ENCODE measurements around the gene TCHHL1.
"Not testable (repeated sequence)": the region's sequence is repeated elsewhere in the genome, so short reads cannot be mapped to it uniquely, and the experiment has no call there.

Gene TCHHL1

DNA sequence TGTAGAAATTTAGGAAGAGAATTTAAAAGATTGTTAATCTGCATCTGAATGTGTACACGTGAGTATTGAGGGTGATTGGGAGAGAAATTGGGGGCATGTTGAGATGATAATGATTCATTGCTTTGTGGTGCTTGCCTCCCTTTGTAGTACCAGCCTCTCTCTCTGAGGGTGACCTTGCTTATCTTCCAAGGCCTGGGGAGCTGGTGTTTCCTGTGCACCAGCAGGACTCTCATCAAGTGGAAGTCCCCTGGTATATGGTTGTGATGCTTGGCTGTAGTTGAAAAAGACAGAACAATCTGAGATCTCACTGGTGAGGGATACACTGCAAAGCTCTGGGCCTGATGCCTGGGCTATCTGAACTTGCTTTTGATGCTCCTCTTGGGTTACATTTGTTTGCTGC, 4.0 kb downstream of the TCHHL1 start:
- DNase-seq: no peak

DNA sequence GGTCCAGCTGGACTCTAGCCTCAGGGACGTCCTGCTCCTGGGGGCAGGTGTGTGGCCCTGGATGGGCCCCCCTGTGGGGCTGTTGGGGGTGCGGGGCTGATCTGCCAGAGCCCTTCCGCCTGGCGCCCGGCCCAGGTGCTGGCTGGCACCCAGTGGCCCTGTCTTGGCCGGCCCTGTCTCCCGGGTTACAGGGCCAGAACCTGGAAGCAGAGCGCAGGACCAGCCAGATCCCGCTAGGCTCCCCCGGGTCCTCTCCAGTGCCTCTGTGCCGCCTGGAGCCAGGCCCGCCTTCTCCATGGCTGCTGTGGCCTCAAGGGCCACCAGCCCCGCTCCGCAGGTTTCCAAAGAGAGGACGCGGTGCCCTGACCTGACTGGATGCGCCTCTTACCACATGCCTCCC, 7.8 kb downstream of the TCHHL1 start:
- DNase-seq: not testable (repeated sequence)

DNA sequence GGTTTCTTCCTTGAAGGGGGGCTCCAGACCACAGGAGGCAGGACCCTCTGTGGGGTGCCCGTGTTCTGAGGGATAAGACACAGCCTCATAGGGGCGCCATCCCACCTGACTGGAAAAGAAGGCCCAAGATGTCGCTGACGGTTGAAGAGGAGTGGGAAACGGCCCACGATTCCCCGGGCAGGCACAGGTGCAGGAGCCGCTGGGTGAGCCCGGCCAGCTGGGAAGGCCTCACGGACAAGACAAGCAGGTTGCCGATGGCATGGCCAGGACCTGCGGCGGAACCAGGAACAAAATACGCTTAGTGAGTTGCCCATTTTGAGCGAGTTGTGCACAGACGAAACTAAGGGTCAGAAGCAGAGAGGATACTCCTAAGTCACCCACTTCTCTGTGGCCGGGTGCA, 8.4 kb downstream of the TCHHL1 start:
- DNase-seq: not testable (repeated sequence)

DNA sequence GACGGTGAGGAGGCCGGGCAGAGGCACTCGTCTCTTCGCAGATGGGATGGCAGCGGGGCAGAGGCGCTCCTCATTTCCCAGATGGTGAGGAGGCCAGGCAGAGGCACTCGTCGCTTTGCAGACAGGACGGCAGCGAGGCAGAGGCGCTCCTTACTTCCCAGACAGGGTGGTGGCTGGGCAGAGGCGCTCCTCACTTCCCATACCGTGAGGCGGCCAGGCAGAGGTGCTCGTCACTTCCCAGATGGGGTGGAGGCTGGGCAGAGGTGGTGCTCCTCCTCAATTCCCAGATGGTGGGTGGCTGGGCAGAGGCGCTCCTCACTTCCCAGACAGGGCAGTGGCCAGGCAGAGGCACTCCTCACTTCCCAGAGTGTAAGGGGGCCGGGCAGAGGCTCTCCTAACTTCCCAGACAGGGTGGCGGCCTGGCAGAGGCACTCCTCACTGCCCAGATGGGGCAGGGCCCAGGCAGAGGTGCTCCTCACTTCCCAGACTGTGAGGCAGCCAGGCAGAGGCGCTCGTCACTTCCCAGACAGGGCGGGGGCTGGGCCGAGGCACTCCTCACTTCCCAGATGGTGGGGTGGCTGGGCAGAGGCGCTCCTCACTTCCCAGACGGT, 9.9 kb downstream of the TCHHL1 start:
- no peak for DNase-seq

DNA sequence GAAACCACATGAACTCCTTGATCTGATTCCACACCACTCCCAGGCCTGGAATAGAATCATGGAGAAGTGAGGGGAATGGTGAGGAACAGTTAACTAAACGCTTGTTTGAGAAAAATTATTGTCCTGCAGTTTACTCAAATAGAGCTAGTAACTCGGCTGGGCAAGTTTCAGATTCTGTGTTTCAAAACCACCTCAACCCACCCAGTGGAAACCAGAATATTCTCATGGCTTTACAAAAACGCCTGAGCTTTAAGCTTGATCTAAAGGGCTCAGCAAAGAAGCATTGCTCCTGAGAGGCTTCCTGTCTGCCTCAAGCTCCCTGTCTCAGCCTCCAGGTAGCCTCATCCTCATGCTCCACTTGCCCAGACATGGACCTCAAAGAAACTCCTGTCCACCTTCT, 16.6 kb downstream of the TCHHL1 start:
- DNase-seq: no peak

DNA sequence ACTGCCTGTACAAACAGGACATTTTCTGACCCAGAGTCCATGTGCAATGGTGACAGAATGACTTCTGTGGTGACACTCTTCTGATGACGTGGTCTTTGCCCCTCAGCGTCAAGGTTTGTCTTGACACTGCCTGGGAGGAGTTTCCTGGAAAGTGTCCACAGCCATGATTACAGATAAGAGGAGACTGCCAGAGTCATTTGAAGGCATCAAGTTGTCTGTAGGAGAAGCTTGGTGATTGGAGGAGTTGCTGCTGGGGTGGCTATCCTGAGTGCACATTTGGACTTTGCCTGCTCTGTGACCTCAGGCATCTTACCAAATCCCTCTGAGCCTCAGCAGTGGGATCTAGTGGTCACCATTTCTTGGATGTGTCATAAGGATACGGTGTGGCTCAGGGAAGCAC, 17.7 kb downstream of the TCHHL1 start:
- DNase-seq: no peak

DNA sequence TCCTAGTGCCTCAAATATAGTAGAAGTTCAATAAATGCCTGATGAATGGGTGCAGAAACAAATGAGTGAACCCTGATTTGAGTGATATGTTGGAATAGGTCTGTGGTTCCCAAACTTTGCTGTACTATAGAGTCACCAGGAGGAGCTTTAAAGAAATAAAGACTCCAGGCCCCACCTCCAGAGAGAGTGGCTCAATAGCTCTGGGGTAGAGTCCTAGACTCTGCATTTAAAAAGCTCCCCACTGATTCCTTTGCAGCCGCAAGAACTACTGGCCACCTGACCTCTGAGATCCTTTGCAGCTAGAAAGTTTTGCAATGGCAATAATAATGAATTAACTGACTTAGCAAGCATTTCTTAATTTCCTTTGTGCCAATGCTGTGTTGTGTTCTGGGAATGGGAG, 20.9 kb downstream of the TCHHL1 start:
- no peak for DNase-seq

DNA sequence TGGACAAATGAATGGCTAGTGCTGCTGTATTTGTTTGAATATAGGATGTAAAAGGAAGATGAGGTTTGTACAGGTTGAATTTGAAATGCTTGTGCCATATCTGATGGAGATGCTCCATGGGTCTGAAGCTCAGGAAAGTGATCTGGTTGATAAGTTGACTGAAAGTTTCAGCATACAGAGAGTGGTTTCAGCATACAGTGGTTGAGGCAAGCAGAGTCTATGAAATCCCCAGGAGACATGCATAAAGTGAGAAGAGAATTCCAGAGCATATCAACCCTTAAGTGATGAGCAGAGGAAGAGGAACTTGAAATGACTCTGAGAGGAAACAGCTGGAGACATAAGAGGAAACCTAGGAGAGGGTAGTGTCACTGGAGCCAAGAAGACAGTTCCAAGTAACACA, 21.7 kb downstream of the TCHHL1 start:
- DNase-seq: no peak

DNA sequence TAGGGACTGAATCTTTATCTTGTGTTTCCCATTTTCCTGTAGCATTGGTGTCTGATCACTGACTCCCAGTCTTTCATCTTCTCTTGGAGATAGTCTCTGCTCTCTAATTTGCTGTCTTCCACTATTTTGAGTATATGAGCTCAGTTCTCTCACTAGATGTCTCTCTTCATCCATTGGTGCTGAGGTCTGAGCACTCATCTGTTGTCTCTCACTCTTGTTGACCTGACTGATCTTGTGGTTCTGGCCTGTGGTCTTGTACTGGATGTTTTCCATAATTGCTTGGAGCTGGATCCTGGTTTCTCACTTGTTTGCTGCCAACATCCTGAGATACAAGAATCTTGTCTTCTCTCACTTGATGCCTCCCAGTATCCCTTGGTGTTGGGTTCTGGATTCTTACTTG, 26.9 kb downstream of the TCHHL1 start:
- no peak for DNase-seq

DNA sequence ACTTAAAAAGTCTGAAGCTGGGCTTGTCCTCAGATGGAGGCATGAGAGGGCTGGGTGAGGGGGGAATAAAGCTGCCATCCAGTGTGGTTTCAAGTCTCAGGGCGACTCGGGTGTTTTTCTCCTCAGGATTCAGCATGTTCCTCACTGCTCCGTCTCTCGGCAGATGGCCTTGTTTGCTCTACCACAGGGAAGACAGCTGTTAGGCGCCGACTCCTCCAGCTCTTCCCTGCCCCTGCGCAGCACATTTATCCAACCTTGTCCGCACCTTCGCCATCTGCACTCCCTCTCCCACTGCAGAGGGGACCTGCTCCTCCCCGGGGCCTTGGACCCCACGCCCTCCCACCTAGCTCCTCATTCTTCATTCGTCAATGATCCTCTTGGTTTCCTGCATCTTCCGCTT, 35.5 kb downstream of the TCHHL1 start:
- DNase-seq: no peak

DNA sequence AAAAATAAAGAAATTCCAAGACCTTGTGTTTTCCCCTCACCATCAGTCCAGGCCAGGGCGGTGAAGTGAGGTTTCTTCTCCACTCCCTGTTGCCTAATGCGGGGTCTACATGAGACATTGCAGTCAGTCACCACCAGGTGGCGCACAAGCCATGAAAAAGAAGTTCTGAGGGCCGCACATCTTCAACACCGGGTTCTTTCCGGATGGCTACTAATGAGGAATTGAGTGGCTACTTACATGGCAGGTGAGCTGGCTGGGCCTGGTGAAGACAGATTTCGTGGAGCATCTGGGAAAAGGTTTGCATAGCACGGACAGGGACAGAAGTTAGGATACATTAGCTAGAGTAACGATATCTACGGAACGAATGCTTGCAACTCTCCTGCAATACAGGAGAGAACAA, 36.3 kb downstream of the TCHHL1 start:
- peak; percentile 95 for DNase-seq

DNA sequence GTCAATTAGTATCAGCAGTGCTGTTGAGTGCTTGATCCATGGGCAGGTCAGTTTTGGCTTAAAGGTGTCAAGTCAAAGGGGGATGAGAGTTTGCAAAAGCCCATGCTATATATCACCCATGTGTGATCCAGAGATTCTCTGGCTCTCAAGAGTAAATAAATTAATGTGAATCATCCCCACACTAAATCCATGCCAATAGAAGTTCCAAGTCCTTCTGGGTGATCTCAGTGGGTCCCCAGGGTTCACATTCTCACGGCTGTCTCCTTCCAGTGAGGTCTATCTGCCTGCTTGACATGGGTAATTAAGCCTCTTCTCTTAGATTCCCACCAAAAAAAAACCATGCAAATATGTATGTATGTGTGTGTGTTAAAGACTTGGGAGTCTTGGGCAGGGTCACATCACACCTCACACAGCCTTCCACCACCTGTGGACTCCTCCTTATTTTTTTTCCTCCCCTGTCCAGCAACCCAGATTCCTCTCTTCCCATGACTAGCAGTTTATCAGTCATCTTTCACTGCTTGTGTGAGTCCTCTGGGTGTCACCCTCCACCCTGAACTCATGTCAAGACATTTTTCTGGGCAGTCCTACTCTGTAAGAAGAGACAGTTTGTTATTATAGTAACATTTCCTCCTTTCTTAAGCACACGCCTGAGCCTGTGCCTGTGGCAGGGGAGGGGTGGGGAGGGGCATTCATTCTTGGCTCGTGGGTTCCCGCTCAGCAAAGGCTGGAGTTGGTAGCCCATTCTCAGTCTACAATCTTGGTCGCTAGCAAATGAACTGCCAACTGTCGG, 37.8 kb downstream of the TCHHL1 start:
- DNase-seq: no peak

DNA sequence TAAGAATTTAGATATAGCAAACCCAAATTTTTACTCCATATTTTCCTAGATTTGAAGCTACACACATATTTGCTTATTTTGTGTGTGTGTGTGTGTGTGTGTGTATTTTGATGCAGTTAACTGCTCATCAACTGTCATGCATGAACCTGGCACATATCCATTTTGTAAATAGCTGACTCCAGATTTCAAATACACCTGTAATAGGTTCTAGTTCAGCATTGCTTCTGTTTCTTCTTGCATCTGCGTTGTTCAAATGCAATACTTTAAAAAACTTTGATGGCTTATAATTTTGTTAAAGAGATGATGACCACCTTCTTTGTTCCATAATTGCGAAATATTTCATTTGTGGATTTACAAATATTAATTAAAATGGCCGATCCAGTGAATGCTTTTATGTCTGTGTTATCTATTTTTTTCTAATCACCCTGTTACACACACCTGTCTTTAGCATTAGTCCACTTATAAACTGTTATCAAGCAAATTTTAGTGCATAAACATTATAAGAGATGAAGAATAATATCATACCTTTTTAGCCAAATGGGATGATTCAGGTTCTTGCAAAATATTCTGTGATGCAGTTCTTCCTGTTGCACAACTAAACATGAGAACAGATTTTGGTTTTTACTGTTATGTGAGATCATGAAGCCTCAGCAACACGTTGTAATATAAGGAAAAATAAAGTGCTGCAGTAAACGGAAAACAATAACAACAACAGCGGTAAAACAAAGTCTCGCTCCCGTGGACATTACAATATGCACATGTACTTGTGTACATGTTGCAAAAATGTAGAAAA, 39.4 kb downstream of the TCHHL1 start:
- no peak for DNase-seq

DNA sequence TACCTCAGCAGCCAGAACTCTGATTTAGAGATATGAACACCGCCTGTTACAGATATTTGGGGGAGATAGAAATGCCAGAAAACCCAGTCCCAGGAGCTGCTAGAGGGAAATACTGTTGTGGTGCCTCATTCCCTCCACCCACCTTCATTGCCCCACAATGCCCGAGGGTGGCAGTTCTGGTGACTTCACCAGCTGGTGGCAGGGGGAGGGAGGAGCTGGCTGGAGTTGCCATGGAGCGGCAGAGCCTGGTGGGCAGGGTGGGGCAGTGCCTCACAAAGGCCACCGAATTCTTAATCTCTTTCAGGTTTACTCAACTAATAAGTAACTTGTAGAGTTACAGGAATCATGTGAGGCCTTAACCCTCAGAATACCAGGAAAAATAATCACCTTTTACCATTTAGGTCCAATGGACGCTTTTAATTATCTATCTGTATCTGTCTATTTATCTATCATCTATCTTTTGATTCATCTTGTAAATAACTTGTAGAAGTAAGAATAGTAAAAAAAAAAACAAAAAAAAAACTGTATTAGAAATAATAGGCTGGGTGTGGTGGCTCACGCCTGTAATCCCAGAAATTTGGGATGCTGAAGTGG, 40.4 kb downstream of the TCHHL1 start:
- no peak for DNase-seq

DNA sequence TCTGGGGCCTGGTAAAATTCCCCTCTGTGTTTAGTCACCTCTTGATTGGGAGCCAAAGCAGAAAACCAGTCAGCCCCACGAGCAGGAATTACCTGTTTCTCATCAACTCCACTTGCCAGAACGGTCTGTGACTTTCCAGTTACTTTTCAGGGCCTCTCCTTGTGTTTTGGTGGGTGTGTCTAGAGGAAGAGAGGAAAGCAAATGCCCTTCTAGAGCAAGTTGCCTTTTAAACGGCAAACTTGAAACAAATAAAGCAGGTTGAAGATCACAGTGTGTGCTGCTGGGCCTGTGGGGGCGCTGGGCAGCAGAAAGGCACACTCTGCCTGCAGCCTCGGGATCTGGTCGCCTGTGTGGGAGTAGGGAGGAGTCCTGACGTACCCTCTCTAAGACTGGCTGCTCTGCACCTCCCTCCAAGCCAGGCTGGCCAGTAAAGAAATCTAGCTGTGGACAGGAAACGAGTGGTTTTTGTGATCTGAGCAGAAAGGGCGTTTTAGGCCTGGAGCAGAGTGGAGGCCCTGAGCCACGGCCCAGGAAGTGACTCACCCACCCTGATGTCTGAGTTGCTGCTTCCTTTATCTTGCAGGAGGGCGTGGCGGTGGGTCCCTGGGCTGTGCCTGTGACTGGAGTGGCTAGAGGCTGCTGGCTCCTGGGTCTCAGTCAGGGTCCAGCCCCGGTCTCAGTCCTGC, 41.0 kb downstream of the TCHHL1 start:
- peak; percentile 90 for DNase-seq

DNA sequence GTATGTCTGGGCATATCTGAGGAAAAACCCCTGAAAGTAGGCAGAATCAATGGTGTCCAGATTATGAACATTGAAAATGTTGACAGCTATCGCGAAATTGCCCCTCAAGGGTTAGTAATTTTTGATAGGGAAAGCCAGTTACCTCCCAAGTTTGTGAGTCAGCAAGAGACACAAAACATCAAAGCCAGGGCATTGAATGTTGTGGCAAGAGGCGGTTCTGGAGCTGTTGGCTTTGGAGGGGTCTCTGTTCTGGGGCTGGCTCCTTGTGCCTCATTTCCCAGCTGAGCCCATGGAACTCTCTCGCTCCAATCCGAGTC, 41.5 kb downstream of the TCHHL1 start:
- peak; percentile 63 for DNase-seq

DNA sequence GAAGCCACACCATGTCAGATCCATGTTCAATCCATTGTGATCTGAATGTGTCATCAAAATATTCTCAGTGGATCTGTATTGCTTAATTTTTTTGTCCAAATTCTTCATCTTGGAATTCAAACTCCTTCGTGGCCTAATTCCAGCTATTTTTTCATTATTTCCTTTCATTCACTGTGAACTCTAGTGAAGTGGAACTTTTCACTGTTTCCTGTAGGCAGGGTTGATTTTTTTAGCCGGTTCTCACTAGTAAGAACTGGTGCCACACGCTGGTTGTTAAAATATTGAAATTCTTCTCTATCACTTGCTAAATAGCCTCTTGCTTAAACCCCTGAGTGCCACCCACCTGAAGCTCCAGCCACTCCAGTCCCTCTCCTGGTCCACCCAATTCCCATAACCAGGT, 44.5 kb downstream of the TCHHL1 start:
- DNase-seq: no peak

DNA sequence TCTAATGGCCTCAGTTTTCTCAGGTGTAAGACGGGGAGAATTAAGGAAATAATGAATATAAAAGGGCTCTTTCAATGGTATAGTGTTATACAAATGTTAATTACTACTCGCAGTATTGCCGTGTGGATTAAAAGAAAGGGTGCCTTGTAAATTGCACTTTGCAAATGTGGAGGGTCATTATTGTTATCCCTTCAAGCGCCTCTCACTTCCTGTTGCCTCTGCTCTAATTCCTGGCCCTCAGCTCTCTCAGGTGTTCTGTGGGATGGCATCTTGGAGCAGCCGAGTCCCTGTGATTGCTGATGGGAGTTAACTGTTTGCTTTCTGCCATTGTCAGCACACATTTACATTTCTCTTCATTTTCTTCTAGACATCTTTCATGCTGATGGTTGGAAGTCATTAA, 45.0 kb downstream of the TCHHL1 start:
- DNase-seq: no peak

DNA sequence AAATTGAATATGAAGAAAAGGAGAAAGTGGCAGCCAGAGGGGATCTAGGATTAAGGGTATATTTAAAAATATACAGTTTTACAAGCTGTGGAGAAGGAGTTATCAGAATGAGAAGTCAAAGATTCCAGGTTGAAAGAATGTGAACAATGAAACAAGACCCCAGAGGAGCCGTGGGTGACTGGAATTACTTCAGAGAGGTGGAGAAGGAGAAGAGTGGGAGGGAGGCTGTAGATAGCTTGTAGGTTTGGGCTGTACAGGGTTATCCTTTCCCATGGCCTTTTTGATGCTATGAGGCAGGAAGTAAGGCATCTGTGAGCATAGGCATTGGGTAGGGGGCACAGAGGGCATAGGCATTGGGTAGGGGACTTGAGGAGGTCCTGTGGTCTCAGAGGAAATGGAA, 46.8 kb downstream of the TCHHL1 start:
- DNase-seq: no peak

DNA sequence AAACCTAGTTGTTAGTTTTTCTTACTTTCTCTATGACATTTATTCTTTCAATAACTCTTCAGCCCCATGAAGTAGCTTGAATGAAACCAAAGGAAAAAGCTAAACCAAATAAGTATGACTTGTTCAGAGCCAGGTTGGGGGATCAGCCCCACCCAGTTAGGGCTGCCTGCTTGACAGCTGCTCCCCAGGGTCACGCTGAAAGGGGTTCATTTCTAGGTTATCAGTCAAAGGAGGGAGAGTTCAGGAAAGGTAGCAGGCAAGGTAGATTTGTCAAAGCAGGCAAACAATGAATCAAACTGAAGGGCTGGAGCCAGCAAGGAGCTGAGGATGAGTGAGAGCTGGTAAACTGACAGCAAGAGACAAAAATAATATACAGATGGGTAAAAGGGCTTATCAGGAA, 49.0 kb downstream of the TCHHL1 start:
- DNase-seq: no peak

DNA sequence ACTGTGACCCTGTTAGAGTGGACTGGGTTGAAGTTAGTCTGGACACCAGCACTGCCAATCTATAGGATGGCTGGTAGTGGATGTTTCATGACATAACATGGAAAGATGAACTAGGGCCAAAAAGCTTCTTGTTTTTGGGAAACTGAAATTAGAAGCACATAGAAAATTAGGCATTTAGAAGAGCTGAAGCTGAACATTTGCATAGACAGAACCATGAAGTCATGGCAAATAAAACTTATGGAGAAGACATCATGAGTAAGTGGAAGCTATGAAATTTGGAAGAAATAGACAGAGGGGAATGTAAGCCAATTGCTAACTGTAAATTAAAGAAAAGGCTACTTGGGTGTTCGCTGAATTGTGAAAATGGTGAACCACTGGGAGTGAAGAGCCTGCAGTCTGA, 49.4 kb downstream of the TCHHL1 start:
- DNase-seq: no peak

DNA sequence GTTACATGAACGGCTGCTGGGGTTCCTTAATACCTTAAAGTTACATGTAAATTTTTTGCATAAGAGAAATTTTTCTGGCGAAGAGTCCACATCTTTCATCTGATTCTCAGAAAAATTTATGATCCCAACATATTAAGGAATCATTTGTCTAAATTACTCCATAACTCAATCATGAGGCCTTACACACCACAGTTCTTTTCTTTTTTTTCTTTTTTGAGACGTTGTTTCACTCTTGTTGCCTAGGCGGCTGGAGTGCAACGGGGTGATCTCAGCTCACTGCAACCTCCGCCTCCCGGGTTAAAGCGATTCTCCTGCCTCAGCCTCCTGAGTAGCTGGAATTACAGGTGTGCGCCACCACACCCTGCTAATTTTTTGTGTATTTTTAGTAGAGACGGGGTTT, 50.0 kb downstream of the TCHHL1 start:
- DNase-seq: no peak
